ENCODE data around the gene HMOX2.

GRCh38 chr16:4455081-4455480, 21.1 kb upstream of the HMOX2 start:
- TF ChIP-seq CTCF (IDR thresholded peaks at IDR 0.05; ENCODE audit: low read length) (no peak), EZH2 (IDR thresholded peaks at IDR 0.05; ENCODE audit: borderline replicate concordance, low read length) (no peak)
